ENCODE results near the gene ST6GALNAC1.
"Not testable (repeated sequence)": the region's sequence is repeated elsewhere in the genome, so short reads cannot be mapped to it uniquely, and the experiment has no call there.

Gene ST6GALNAC1

GRCh38 chr17:76611080-76611749 is 32.3 kb downstream of the ST6GALNAC1 start:
- not testable (repeated sequence) for DNase-seq

- not testable (repeated sequence) for DNase-seq
These were observed 36.9 kb downstream of the ST6GALNAC1 start for GRCh38 chr17:76606685-76607084.

GRCh38 chr17:76601065-76601464 is 42.5 kb downstream of the ST6GALNAC1 start:
- DNase-seq: no peak

- DNase-seq: peak; percentile 63
These were observed 43.7 kb downstream of the ST6GALNAC1 start for GRCh38 chr17:76599694-76600460.

GRCh38 chr17:76598004-76598439 is 45.5 kb downstream of the ST6GALNAC1 start:
- peak; percentile 50 for DNase-seq

GRCh38 chr17:76597156-76598003 is 46.2 kb downstream of the ST6GALNAC1 start:
- DNase-seq: no peak

- DNase-seq: no peak
These were observed 48.9 kb downstream of the ST6GALNAC1 start for GRCh38 chr17:76594690-76595089.

- no peak for DNase-seq
These were observed 49.6 kb downstream of the ST6GALNAC1 start for GRCh38 chr17:76593959-76594358.

- no peak for DNase-seq
These were observed 50.2 kb downstream of the ST6GALNAC1 start for GRCh38 chr17:76593384-76593826.

- no peak for DNase-seq
These were observed 55.4 kb downstream of the ST6GALNAC1 start for GRCh38 chr17:76588182-76588581.

GRCh38 chr17:76586741-76587487 is 56.6 kb downstream of the ST6GALNAC1 start:
- DNase-seq: no peak

GRCh38 chr17:76585649-76586593 is 57.6 kb downstream of the ST6GALNAC1 start, which contains the start of gene ST6GALNAC2:
TSS of gene ST6GALNAC2 (minus strand) at chr17:76585860. CDS start at chr17:76585808, 52 bp downstream.
- peak; percentile 77 for DNase-seq

- DNase-seq: no peak
These were observed 58.4 kb downstream of the ST6GALNAC1 start for GRCh38 chr17:76585033-76585648.

GRCh38 chr17:76584427-76585032 is 59.0 kb downstream of the ST6GALNAC1 start:
- no peak for DNase-seq

GRCh38 chr17:76582660-76583059 is 60.9 kb downstream of the ST6GALNAC1 start:
- no peak for DNase-seq

- no peak for DNase-seq
These were observed 62.0 kb downstream of the ST6GALNAC1 start for GRCh38 chr17:76581515-76581914.

GRCh38 chr17:76579281-76579680 is 64.3 kb downstream of the ST6GALNAC1 start:
- DNase-seq: no peak

GRCh38 chr17:76578376-76578775 is 65.2 kb downstream of the ST6GALNAC1 start:
- DNase-seq: no peak

GRCh38 chr17:76577876-76578275 is 65.7 kb downstream of the ST6GALNAC1 start:
- DNase-seq: no peak

GRCh38 chr17:76576189-76576588 is 67.4 kb downstream of the ST6GALNAC1 start:
- DNase-seq: no peak

Measured in hematopoietic multipotent progenitor cell treated with erythropoietin and hydrocortisone succinate and interleukin-3 and kit ligand, for 4 days (in vitro differentiated cells).